ENCODE data around the gene ADCYAP1. TPM values are rescaled to one million over a fixed set of nuclear protein-coding genes. Genes with fewer than 3 reads are reported as not detected.
A peak's percentile ranks its signal among the peaks of the same experiment; 100 is the strongest.
"Not testable (repeated sequence)": the region's sequence is repeated elsewhere in the genome, so short reads cannot be mapped to it uniquely, and the experiment has no call there.

The ADCYAP1 gene
- 6.4 TPM for total RNA-seq

DNA sequence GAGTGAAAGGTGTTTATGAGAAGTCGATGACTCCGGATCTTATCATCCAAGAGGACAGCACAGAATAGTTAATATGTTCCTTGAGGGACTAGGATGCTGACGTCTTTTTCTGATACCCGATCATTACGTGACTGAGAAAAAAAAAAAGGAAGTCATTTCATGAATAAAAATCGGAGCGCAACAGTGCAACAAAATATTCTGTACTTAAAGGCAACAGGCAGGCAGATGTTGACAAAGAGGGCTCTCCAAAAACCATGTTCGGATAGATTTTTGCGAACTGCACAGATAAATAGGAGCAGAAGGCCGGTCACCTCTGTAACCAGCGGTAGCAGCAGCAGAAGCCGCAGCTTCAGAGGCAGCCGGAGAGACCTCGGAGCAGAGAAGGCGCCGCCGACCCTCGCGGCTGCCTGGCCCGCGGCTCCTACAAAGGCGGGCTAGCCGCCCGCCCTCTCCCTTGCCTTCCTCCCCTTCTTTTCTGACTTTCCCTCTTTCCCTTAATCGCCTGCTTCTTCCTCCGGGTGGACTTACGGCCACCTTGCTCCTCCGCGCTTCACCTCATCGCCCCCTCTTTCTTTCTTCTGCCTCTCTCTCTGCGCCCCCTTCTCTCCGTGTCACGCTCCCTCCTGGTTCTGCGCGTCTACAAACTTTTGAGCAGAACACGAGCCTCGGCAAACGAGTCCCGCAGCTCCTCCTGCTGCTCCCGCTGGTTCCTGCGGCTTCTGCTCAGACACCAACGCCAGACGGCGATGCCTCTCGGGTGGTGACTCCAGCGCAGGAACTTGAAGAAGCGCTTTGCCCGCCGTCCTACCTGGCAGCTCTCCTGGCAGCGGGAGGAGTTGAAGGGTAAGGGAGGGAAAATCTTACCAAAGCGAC is at the start of gene ADCYAP1:
Gene ADCYAP1, plus strand, starts transcription at position 654 of the 873 bp plus-strand sequence. CDS start 516 bp downstream, outside the sequence.
- no peak for DNase-seq

DNA sequence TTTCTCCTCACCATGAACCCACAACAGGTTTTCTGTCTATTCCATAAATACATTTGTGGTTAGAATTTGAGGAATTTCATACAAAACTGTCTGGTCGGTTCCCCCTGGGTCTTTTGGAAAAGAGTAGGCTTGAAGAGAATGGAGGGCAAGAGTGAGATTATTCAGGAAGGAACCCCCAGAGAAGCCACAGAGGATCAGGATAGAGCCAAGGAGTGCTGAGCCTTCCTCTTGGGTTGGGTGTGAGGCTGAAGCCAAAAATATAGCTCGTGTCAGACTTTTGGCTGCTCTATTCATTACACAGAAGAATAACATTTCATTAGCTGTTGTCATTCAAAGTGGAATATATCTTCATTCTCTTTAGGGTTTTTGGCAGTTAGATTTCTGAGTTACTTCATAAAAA is 46.7 kb upstream of the ADCYAP1 start:
- no peak for DNase-seq

DNA sequence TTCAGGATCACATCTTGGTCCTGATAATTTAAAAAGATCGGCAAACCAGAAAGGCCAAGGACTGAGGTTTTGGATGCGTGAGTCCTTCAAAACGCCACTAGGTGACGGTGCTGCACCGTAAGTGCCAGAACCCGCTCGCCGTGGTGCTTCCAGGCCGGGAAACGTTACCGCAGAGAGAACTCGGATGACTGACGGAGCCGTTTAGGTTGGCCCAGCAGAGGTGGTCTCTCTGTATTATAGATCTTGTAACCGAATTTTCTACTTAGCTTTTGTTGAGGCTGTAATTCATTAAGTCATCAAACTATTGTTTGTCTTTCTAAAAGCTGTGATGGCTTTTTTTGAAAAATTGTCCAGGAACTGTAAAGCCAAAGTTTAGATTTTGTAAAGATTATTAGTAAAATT is 39.8 kb upstream of the ADCYAP1 start:
- peak; percentile 38 for DNase-seq

DNA sequence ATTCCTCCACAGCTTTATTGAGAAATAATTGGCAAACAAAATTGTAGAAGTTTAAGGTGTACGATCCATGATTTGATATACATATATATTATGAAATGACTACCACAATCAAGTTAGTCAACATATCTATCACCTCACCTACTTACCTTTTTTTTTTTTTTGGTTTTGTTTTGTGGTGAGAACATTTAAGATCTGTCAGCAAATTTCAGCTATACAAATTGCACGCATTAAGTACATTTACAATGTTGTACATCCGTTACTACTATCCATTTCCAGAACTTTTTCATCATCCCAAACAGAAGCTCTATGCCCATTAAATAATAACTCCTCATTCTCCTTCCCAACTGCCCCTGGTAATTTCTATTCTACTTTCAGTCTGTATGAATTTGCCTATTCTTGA is 37.4 kb upstream of the ADCYAP1 start:
- no peak for DNase-seq

DNA sequence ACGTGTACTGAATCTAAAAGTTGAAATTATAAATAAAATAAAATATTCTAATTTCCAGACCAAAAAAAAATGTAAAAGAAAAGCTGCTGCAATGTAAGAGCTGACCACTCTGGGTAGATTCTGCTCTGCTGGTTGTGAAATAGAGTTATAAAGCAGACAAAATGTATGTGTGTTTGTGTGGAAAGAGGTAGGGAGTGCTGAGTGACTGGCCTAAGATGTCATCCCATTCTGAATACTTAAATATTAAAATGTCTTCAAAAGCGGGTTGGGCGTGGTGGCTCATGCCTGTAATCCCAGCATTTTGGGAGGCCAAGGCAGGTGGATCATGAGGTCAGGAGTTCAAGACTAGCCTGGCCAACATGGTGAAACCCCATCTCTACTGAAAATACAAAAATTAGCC is 31.2 kb upstream of the ADCYAP1 start:
- DNase-seq: not testable (repeated sequence)

DNA sequence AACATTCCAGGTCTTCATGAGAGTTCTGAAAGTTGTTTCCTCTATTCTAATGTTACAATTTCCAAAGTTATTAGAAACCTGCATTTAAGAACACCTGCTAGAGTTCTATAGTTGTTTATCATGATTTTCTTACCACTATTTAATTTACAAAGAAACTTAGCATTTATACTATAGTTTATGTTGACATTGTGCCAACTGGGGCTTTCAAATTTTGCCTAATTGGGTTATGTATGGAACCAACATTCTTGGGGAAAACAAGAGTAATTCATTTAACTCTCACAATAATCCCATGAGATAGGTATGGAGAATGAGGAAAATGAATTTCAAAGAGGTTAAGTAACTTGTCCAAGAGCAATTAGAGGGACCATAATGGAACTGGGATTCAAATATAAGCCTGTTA is 28.8 kb upstream of the ADCYAP1 start:
- DNase-seq: no peak

DNA sequence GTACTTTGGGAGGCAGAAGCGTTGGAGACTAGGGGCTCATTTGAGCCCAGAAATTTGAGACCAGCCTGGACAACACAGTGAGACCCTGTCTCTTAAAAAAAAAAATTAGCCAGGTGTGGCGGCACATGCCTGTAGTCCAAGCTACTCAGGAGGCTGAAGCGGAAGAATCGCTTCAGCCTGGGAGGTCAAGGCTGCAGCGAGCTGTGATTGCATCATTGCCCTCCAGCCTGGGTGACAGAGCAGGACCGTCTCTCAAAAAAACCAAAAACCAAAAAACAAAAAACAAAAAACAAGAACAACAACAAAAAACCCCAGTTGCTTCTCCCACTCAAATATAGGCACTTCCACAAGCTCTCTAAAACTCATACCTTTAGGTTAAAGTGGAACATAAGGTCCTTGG is 27.4 kb upstream of the ADCYAP1 start:
- no peak for DNase-seq

DNA sequence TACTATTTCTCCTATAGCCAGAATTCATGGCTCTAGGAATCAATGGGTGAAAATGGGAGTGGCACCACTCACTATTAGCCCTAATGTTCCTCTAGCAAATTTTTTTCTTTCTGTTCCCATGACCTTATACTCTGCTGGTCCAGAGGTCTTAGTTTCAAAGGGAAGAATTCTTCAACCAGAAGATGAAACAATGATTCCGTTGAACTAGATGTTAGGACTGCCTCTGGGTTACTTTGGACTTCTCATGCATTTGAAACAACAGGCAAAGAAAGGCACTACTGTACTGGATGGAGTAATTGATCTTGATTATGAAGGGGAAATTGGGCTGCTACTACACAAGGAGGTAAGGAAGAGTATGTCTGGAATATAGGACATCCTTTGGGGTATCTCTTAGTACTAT is 18.6 kb upstream of the ADCYAP1 start:
- DNase-seq: no peak

DNA sequence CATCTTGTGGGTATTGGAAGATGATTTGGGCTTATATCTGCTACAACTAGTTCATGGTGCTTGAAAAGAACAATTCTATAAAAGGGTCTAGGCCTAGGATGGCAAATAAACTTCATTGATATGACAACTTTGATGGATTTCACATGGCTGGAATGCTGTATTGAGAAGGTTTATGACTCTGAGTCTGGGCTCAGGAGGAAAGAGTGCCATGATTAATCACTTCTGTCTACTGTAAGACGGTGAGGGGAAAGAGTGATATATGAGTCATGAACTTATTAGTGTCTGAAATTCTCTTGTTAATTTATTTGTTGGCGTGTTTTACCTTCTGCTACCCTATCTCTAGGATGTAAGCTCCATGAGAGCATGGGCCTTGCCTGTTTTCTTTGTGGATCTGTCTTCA is 17.0 kb upstream of the ADCYAP1 start:
- no peak for DNase-seq

DNA sequence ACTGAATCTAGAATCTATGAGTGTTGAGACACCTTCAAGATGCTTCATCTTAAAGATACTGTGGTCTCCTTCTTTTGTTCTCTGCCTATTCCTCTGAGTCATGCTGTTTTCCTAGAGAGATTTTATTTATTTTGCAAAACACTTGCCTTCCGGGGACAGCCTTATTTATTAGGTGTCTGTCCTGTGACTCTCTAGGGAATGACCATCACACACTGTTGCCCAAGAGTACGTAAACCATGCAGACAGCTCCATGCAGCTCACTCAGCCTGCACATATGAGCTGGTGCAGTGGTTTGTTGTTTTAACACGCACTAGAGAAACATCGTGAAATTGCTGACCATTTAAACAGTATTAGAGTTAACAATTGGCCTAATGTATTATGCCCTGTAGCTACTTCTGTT is 12.4 kb upstream of the ADCYAP1 start:
- no peak for DNase-seq

DNA sequence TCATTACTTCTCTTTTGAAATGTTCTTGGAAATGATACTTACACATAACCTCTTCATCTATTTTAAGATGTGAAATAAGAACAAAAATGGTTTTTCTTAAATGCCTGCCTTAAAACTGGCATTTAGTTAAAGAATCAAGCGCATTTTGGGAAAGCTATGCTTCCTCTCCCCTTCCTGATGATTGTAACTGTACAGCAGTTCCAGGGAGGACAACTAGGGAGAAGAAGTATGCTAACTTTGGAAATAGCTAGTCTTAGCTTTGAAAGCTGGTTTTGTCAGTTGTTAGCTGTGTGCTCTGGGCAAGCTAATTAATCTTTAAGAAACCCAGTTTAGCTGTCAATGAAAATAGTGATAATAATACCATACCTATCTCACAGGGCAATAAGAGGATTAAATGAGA is 8.4 kb upstream of the ADCYAP1 start:
- DNase-seq: no peak

DNA sequence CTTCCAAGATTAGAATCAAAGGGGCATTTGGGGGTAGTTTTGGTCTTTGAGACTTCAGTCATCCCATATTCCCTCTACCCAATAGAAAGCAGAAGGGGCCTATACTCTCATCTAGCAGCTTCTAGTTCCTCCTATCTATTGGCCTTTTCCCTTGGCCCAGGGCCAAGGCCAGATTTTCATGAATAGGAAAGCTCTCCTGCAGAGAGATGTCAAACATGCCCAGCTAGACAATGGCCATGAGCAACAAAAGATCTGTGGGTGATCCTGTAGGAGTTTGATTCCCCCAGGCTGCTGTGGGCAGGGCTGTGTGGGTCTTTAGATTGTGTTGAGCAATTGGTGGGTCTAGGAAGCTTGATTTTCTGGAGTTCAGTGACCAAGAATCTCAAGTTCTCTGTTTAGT is 2.9 kb upstream of the ADCYAP1 start:
- no peak for DNase-seq

DNA sequence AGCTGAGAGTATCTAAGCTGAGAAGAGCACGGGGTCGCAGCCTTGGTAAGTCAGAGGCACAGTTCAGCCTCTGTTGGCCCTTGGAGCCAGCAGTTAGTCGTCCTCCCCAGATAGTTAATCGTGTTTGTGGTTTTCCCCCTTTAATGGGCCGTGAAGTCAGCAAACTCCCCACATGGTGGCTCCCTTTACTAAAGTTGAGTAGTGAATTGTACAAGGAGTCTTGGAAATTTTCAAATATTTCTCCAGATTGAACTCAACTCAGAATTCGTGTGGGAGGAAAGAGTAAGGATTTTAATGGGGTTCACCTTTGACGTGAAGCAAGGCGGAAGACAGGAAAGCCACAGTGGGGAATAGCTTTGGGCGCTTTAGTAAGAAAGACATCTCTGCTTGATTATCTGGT is 2.4 kb upstream of the ADCYAP1 start:
- no peak for DNase-seq

DNA sequence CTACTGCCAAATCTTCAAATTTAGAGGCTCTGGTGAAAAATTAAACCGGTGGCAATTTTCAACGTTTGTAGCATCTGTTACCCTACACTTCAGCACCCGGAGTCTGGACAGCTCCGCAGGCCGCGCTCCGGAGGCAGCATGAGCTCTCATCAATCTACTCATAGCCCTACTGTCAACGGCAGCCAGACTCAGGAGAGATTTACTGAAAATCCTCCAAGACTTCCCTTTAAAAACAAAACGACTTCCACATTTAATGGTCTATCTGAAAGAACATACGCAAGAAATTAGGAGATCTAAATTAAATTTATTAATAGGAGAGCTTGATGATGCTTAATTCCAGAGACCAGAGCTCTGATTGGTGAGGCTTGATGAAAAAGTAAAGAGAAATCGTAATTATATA is 970 bp upstream of the ADCYAP1 start:
- no peak for DNase-seq

DNA sequence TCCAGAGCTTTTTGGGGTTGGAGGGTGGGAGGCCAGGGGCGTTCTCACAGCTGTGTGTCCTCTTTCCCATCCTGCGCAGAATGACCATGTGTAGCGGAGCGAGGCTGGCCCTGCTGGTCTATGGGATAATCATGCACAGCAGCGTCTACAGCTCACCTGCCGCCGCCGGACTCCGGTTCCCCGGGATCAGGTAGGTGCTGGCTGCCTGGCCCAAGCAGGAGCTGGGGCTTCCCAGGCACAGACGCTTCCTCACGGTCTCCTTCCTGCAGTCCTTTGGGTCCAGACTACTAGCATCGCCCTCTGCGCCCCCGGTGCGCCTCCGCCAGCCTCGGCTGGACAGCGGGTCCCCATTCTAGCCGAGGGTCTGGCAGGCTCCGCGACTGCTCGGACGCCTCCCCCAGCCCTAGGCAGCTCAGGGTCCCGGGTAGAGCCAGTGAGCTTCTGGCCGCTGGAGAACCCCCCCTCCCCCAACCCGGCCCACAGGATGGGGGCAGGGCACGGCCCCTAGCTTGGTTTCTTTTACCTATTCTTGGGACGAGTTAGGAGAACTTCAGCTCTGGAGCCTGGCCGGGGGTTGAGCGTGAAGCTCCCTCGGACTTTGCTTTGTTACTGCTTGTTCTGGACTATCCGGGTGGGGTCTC is 756 bp downstream of the ADCYAP1 start:
- DNase-seq: no peak

DNA sequence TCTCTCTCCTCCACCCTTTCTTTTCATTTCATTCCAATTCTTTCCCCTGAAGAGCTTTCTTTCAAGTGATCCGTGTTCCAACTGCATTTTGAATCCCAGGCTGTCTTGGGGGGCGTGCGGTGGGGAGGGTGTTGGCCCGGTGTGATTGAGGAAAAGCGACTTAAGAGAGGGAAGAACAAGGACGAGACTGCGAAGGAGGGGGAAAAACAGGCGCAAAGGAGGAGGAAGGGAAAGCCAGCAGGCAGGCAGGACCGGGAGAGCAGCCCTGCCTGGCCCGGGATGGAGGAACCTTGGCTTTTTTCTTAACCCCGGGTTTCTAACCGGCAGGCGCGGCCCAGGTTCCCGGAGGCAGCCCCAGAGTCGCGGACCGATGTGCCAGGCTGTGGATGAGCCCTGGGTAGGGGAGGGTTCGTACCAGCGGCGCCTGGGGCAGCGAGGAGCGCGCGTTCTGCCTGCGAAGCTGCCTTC is 1.3 kb downstream of the ADCYAP1 start:
- no peak for DNase-seq

DNA sequence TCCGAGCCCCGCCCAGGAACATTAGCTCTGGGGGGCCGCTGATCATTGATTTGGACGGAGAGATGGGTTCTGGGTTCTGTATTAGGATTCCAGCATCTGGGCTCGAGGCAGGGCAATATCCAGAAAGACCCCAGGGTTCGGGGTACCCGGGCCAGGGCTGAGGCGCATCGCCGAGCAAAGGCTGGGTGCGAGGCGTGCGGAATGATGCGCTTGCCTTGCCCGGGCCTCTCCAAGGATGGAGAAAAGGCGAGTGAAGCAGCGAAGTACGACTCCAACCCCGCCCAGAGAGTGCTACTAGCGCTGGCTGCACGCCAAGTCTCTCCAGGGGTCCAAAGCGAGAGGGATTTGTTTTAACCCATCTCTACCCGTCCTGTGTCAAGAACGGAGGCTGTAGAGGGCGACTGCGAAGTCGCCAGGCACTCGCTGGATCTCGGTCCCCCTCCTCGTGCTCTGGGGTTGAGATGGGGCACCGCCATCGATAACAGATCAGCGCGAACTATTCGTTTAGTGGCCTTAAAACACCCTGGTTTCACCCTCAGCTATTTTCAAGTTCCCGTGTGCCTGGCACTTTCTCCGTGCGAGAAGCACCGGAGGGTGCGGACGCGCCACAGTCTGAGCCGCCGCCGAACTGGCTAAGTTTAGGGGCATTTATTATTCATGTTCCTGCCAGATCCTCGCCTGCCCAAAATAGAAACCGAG is 1.9 kb downstream of the ADCYAP1 start:
- DNase-seq: no peak

DNA sequence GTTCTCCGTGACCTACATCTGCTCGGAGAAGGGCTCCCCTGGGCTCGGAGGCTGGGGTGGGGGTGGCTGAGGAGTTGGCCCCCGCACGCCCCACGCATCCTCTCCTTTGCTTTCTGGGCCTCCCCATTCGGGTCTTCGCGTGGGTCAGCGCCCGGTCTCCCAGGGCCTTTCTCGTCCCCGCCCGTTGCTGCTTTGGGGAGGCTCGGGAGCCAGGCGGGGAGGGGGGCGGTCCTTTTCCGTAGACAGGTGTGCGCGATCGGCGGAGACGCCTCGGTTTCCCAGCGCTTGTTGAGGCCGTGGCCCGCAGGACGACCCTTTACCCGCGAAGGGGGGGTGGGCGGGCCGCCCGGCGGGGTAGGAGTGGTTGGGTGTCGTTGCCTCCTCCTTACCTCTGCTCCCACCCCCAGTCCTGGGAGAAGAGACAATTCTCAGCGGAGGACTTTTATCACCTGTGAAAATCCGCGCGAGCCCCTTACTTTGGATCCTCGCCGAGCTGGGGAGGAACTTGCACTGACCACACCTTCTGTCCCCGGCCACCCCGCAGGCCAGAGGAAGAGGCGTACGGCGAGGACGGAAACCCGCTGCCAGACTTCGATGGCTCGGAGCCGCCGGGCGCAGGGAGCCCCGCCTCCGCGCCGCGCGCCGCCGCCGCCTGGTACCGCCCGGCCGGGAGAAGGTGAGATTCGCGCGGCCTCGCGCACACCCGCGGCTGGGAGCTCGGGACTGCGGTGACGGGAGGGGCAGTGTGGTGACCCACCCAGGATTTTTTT is 2.6 kb downstream of the ADCYAP1 start:
- DNase-seq: no peak

DNA sequence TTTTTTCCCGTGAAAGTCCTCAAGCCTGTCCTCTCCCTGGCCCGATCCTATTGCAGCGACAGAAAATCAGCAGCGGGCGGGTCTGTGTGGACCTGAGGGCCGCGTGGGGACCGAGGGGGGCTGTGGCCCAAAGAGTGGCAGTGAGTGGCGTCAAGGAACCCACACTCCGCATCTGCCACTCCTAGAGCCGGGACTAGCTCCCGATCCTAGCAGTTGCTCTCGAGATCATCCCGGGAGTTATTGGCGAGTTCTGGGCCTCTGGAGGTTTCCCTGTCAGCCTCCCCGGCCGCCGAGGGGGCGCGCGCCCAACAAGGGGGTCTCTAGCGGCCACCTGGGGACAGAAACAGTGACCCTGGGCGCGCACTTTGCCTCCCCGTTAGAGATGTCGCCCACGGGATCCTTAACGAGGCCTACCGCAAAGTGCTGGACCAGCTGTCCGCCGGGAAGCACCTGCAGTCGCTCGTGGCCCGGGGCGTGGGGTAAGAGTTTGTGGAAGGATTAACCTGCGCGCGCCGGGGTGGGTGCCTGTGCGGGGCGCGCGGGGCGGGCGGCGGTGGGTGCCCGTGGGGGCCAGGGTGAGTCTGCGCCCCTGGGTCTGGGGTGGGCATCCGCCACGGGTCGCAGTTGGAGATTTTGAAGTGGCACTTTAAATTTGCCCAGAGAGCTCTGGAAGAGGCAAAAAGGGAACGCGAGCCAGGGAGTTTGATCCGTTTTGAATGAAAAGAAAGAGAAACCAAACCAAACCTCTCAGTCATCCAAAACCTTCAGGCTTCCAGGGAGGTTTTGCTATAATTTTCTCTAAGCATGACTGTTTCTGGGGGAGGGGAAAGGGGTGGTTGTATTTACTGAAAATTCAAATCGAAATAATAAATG is 3.5 kb downstream of the ADCYAP1 start:
- DNase-seq: no peak

DNA sequence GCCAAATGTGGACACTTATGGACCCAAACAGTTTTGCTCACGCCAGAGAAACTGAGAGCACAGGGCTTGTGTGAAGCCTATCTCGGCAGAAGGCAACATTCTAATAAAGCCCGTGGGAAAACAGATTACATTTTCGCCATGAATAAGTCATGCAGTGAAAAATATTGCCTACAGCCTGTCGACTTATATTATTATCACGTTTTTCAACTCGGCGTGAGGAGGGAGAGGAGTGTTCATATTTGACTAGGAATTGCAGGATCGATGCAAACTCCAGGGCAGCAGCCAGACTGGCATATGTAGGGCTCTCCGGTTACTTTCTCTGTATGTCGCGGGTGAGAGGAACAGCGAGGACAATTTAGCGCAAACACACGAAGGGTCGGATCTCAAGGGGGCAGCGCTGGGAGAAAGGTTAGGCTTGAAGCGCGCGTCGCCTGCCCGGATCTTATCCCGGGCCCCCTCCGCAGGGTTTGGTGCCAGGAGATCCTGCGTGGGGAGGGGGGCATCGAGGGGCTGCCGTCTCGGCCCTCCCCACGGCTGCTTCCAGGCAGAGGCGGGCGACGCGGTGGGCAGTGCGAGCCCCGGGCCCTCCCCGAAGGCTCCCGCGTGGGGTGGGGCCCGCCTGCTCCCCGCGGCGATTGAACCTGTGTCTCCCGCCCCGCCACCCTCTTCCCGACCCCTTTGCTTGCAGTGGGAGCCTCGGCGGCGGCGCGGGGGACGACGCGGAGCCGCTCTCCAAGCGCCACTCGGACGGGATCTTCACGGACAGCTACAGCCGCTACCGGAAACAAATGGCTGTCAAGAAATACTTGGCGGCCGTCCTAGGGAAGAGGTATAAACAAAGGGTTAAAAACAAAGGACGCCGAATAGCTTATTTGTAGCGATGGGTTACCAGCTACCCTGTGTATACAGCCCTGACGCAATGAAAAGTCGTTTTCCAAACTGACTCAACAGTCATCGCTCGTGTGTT is 4.4 kb downstream of the ADCYAP1 start:
- DNase-seq: no peak
